LHCN-M2 (cell line): Measurements from ENCODE around the gene TRAF5. TPM values are rescaled to one million over a fixed set of nuclear protein-coding genes. Genes with fewer than 3 reads are reported as not detected.

Experiments used
- DNase-seq: peaks from one replicate; pipeline ENCODE4 v3.0.0-alpha.2; 2012; ENCODE audit warnings: low read depth
- total RNA-seq: library from RNA; depleted of rRNA; stranded (reverse); fragments of >200 nt; gene quantifications from 2 replicates; pipeline ENCODE4 v1.2.3, GENCODE V29; 2014; rRNA removed

Gene TRAF5
- total RNA-seq, 1 experiment from 2014 or later = 4.2 TPM

- peak; percentile 2 for DNase-seq
Measured at GRCh38 chr1:211420845-211421454, 94.3 kb downstream of the TRAF5 start.

GRCh38 chr1:211424018-211424417 lies 97.4 kb downstream of the TRAF5 start:
- DNase-seq = no peak

Other genes starting within 250 kb of the TRAF5 start
- 6.0 and 7.5 TPM in 2 replicates for gene KCNH1, start 192.7 kb upstream of the TRAF5 start, total RNA-seq
- gene RCOR3, start 67.5 kb upstream of the TRAF5 start, total RNA-seq = 23.0 and 32.4 TPM in 2 replicates
- gene RD3, start 165.3 kb downstream of the TRAF5 start, total RNA-seq = not detected in 2 replicates